Cardiac muscle cell (in vitro differentiated cells and primary cell): ENCODE data around the gene GRHL3. TPM values are rescaled to one million over a fixed set of nuclear protein-coding genes. Genes with fewer than 3 reads are reported as not detected.
A peak's percentile ranks its signal among the peaks of the same experiment; 100 is the strongest.

ENCODE experiments used
- DNase-seq, 2 donors: peaks; one replicate each; pipeline versions ENCODE4 v3.0.0 to v3.0.0-alpha.2; 2010 to 2017; ENCODE audit warnings: low read depth in 1 of 2, low spot score in 1 of 2
- H3K27ac ChIP-seq: fragments of 200-600 bp; sonication (generic); 2 replicates; pipeline ENCODE4 v1.5.1; 2016
- H3K27me3 ChIP-seq: fragments of 200-600 bp; sonication (generic); 2 replicates; pipeline ENCODE4 v1.6.0; 2016; ENCODE audit warnings: control low read depth
- H3K36me3 ChIP-seq: fragments of 200-600 bp; sonication (generic); 2 replicates; pipeline ENCODE4 v1.5.1; 2016; ENCODE audit warnings: control low read depth
- H3K4me1 ChIP-seq: fragments of 200-600 bp; sonication (generic); 2 replicates; pipeline ENCODE4 v1.8.1; 2017; ENCODE audit warnings: low read depth, mild to moderate bottlenecking, mixed run types
- H3K4me3 ChIP-seq: fragments of 200-600 bp; sonication (generic); 2 replicates; pipeline ENCODE4 v1.5.1; 2016; ENCODE audit warnings: mild to moderate bottlenecking
- H3K9me3 ChIP-seq: fragments of 200-600 bp; sonication (generic); 2 replicates; pipeline ENCODE4 v1.5.1; 2017; ENCODE audit warnings: low read depth, mild to moderate bottlenecking, control low read depth
- polyA plus RNA-seq: library from polyadenylated mRNA; unstranded; fragments of >200 nt; fragmentation: Nextera tagmentation; extraction: Ambion mirVana; gene quantifications from 2 replicates; pipeline ENCODE4 v1.2.1, GENCODE V29; 2016
- total RNA-seq: library from RNA; depleted of rRNA; stranded (reverse); fragments of >200 nt; gene quantifications from 2 replicates; pipeline ENCODE4 v1.2.3, GENCODE V29; 2016
- TF ChIP-seq, protein P1 (sequence below): IDR thresholded peaks from 2 replicates; pipeline ENCODE4 v1.5.1; 2012; ENCODE audit warnings: low read depth, mild to moderate bottlenecking, low read length

Gene GRHL3
- total and polyA plus RNA-seq, 2 experiments from 2014 or later = 0.54 TPM; not detected in 1

DNA sequence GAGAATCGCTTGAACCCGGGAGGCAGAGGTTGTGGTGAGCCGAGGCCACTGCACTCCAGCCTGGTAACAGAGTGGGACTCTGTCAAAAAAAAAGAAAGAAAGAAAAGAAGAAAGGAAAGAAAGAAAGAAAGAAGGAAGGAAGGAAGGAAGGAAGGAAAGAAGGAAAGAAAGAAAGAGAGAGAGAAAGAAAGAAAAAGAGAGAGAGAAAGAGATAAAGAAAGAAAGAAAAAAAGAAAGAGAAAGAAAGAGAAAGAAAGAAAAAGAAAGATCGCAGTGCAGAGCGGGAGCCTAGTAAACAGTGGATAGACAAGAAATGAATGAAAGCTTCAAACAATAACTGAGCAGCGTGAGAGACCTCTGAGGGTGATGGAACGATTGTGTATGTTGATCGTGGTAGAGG is 20.6 kb upstream of the GRHL3 start:
- H3K4me3 ChIP-seq = no peak overlapping the region
- no peaks in the 10 kb centered on the region for H3K9me3 ChIP-seq
- no peaks in the 10 kb centered on the region for H3K36me3 ChIP-seq
- no peaks in the 10 kb centered on the region for H3K4me1 ChIP-seq
- H3K27me3 ChIP-seq = no peaks in the 10 kb centered on the region
- no peak overlapping the region for H3K27ac ChIP-seq
- no peak for DNase-seq
- TF ChIP-seq, protein P1, sequence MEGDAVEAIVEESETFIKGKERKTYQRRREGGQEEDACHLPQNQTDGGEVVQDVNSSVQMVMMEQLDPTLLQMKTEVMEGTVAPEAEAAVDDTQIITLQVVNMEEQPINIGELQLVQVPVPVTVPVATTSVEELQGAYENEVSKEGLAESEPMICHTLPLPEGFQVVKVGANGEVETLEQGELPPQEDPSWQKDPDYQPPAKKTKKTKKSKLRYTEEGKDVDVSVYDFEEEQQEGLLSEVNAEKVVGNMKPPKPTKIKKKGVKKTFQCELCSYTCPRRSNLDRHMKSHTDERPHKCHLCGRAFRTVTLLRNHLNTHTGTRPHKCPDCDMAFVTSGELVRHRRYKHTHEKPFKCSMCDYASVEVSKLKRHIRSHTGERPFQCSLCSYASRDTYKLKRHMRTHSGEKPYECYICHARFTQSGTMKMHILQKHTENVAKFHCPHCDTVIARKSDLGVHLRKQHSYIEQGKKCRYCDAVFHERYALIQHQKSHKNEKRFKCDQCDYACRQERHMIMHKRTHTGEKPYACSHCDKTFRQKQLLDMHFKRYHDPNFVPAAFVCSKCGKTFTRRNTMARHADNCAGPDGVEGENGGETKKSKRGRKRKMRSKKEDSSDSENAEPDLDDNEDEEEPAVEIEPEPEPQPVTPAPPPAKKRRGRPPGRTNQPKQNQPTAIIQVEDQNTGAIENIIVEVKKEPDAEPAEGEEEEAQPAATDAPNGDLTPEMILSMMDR = no peak

DNA sequence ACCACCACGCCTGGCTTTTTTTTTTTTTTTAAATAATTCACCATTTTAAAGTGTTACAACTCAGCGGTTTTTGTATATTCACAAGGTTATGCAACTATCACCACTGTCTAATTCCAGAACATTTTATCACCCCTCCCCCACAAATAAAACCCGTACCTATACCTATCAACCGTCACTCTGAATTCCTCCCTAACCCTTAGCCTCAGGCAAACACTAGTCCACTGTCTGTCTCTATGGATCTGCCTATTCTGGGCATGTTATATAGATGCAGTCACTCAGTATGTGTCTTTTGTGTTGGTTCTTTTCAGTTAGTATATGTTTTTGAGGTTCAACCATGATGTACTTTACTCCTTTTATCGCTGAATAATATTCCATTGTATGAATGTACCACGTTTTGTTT is 19.3 kb upstream of the GRHL3 start:
- no peaks in the 10 kb centered on the region for H3K27me3 ChIP-seq
- TF ChIP-seq, protein P1 = no peak
- no peaks in the 10 kb centered on the region for H3K36me3 ChIP-seq

DNA sequence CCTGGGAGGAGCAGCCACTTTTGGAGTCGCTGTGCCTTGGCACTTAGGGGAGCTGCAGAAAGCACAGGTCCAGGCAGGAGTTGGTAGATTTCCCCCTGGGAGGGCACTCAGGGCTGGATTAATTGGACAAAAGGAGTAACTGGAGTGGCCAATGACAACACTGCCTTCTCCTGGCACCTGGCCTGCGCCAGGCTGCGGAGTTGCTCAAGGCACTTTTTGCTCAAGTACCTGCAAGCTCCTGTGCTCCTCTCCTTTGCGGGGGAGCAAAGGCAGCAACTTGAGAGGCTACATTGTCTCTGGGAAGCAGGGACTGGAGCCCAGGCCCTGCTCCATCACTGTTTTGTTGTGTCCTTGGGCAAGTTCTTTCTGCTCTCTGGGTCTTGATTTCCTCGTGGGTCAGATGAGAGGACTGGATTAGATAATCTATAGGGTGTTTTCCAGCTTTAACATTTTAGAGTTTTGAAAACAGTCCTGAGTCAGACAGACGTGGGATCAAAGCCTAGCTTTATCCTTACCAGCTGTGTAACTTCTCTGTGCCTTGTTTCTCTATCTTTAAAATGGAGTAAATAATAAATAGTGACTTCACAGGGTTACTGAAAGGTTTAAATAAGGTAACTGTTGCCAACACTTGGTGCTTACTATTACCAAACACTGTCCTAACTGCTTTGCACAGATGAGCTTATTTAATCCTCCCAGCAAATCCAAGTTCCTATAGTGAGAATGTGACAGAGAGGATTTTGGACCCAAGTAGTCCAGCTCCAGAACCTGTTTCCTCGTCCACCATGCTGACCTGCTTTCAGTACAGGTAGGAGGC is 18.0 kb upstream of the GRHL3 start:
- H3K4me3 ChIP-seq = no peak overlapping the region
- TF ChIP-seq, protein P1 = no peak
- H3K4me1 ChIP-seq = no peaks in the 10 kb centered on the region
- H3K9me3 ChIP-seq = no peaks in the 10 kb centered on the region
- no peak overlapping the region for H3K27ac ChIP-seq
- H3K27me3 ChIP-seq = no peaks in the 10 kb centered on the region
- H3K36me3 ChIP-seq = no peaks in the 10 kb centered on the region
- no peak for DNase-seq

More for the DNA sequence above, 19.3 kb upstream of the GRHL3 start:
- Histone ChIP-seq H3K9me3 (no peaks in the 10 kb centered on the region), H3K27ac (no peak overlapping the region), H3K4me3 (no peak overlapping the region), H3K4me1 (no peaks in the 10 kb centered on the region)
- DNase-seq = no peak

DNA sequence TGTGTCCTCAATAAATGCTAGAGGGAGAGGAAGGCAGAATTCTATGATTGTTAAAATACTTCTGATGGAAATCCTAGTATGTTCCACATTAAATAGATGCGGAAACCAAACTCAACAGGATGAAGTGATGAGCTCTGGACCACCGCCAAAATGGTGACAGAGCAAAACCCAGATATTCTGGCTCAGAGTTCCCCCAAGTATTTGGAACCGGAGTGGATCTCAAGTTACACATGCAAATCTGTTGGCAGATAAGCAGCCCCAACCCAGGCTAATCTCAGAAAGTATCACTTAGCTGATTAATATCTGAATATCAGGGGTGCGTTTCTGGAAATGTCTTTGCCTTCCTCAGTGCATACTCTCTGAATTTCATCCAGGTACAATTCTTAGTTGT is 17.4 kb upstream of the GRHL3 start:
- Histone ChIP-seq H3K4me1 (no peaks in the 10 kb centered on the region), H3K4me3 (no peak overlapping the region), H3K36me3 (no peaks in the 10 kb centered on the region), H3K27ac (no peak overlapping the region), H3K9me3 (no peaks in the 10 kb centered on the region), H3K27me3 (no peaks in the 10 kb centered on the region)
- TF ChIP-seq, protein P1 = no peak
- peak in 1 of 2 donors; percentile 48 for DNase-seq

DNA sequence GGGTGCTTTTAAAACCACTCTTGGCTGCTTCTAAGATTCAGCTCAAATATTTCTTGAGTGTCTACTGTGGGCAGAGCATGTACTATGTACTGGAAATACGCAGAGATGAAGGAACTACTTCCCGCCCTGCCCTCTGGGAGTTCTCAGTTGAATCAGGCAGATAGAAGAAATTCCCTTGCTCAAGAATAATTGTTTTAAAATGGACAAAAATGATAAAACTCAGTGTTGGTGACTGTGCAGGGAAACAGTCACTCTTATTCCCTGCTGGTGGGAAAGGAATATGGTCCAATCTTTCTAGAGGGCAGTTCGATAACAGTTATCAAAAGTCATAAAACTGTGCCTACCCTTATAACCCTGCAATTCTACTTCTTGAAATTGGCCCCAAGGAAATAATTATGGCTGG is 16.9 kb upstream of the GRHL3 start:
- no peaks in the 10 kb centered on the region for H3K36me3 ChIP-seq
- no peaks in the 10 kb centered on the region for H3K9me3 ChIP-seq
- peak in 1 of 2 donors; percentile 50 for DNase-seq
- no peak overlapping the region for H3K27ac ChIP-seq
- no peaks in the 10 kb centered on the region for H3K4me1 ChIP-seq
- H3K27me3 ChIP-seq = no peaks in the 10 kb centered on the region
- no peak overlapping the region for H3K4me3 ChIP-seq
- TF ChIP-seq, protein P1 = no peak
